ENCODE data around the gene ZBTB37. TPM values are rescaled to one million over a fixed set of nuclear protein-coding genes. Genes with fewer than 3 reads are reported as not detected.
A peak's percentile ranks its signal among the peaks of the same experiment; 100 is the strongest.

Gene ZBTB37, protein sequence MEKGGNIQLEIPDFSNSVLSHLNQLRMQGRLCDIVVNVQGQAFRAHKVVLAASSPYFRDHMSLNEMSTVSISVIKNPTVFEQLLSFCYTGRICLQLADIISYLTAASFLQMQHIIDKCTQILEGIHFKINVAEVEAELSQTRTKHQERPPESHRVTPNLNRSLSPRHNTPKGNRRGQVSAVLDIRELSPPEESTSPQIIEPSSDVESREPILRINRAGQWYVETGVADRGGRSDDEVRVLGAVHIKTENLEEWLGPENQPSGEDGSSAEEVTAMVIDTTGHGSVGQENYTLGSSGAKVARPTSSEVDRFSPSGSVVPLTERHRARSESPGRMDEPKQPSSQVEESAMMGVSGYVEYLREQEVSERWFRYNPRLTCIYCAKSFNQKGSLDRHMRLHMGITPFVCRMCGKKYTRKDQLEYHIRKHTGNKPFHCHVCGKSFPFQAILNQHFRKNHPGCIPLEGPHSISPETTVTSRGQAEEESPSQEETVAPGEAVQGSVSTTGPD
- polyA plus RNA-seq = 1 to 10 TPM in 1 of 2 donors, under 1 TPM in 1; 0.47 to 1.3 TPM

DNA sequence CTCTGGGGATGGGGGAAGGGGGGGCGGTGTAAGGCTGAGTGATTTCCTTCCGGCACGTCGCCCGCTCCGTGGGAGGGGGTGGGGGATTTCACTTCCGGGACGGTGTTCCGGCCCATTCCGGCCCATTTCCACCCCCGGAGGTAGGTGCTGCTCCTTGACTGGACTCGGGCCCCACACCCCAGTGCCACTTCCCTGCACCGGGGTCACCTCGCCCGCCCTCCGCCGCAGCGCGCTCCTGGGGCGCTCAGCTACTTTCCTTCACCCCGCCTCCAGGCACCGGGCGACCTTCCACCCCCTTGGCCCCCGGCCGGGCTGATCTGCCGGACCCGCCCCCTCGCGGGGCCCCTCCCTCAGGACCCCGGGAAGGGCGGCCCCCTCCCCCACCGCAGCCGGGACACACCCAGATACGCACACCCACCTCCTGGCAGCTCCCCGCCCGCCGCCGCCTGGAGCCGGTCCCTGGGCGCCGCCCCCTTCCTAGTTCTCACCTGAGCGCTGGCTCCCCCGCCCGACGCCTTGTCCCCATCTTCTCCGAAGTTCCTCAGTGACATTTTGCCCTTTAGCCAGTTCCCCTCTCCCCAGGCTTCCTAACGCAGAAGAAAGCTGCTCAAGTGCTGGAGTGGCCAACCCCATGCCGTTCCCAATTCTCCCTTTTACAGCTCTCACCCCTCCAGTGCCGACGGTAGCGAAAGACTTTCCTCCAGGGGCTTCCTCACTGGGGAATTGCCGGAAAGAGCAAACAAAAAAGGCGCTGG lies at the start of gene ZBTB37:
ZBTB37 (plus strand) TSS at position 115 of the 755 bp plus-strand sequence. CDS start 1,846 bp downstream, outside the sequence.
- no peaks in the 10 kb centered on the region for H3K4me1 ChIP-seq (ENCODE audit: control insufficient read depth in 2 of 2, insufficient read depth in 2 of 2, low read length in 1 of 2)
- WGBS, 2 donors = 1% methylated on average over 37 to 53 of the region's 53 CpGs
- peaks cover 0 to 3% of the 10 kb centered on the region in 2 donors for H3K36me3 ChIP-seq (ENCODE audit: control insufficient read depth in 2 of 2, insufficient read depth in 2 of 2, low read length in 1 of 2)
- peak within 1 kb of the TSS; percentile 96 to 98 for H3K27ac ChIP-seq (ENCODE audit: low read depth in 2 of 2, low read length in 1 of 2)
- no peaks in the 10 kb centered on the region for H3K9me3 ChIP-seq (ENCODE audit: control insufficient read depth in 2 of 2, insufficient read depth in 1 of 2, low read depth in 1 of 2, low read length in 1 of 2)
- no peaks in the 10 kb centered on the region for H3K27me3 ChIP-seq (ENCODE audit: control insufficient read depth in 1 of 2, insufficient read depth in 2 of 2, low read length in 2 of 2)
- H3K4me3 ChIP-seq (ENCODE audit: low read depth in 1 of 2, low read length in 2 of 2) = peak within 1 kb of the TSS; percentile 83 to 92

DNA sequence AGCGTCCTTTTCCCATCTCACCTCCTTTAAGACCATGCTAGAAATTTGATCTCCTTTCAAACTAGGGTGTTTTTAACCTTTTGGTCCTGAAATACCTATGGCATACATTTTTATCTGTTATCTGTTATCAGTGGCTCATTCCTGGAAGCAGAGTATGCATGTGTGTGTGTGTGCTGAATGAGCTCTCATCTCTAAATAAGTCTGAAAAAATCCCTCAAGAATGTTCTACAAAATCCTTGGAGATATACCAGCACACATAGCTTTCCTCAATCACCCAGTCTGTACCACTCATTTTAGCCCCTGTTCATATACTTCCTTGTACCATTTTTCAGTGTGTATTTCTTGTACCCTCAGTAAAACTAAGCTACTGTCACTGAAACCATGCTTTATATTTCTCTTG lies 49.7 kb upstream of the ZBTB37 start:
- Histone ChIP-seq H3K27me3 (ENCODE audit: control insufficient read depth in 1 of 2, insufficient read depth in 2 of 2, low read length in 2 of 2) (no peaks in the 10 kb centered on the region), H3K27ac (ENCODE audit: low read depth in 2 of 2, low read length in 1 of 2) (no peak overlapping the region), H3K9me3 (ENCODE audit: control insufficient read depth in 2 of 2, insufficient read depth in 1 of 2, low read depth in 1 of 2, low read length in 1 of 2) (no peaks in the 10 kb centered on the region), H3K4me1 (ENCODE audit: control insufficient read depth in 2 of 2, insufficient read depth in 2 of 2, low read length in 1 of 2) (no peaks in the 10 kb centered on the region), H3K4me3 (ENCODE audit: low read depth in 1 of 2, low read length in 2 of 2) (no peak overlapping the region), H3K36me3 (ENCODE audit: control insufficient read depth in 2 of 2, insufficient read depth in 2 of 2, low read length in 1 of 2) (no peaks in the 10 kb centered on the region)
- 90 to 92% methylated on average over 1 of the region's 1 CpG for WGBS, 2 donors

DNA sequence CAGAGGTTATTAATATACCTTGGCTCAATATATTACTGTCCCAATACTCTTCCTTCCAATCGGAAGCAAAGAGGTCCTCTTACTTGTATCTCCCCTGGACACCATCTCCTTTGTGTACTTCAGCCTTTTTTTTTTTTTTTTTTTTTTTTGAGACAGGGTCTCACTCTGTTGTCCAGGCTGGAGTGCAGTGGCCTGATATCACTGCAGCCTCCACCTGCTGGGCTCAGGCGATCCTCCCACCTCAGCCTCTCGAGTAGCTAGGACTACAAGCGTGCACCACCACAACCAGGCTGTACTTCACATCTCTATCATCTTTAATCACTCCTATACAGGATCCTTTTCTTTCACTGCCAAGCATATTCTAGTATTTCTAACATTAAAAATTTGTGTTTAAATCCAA lies 46.5 kb upstream of the ZBTB37 start:
- Histone ChIP-seq H3K27ac (ENCODE audit: low read depth in 2 of 2, low read length in 1 of 2) (no peak overlapping the region), H3K27me3 (ENCODE audit: control insufficient read depth in 1 of 2, insufficient read depth in 2 of 2, low read length in 2 of 2) (no peaks in the 10 kb centered on the region), H3K9me3 (ENCODE audit: control insufficient read depth in 2 of 2, insufficient read depth in 1 of 2, low read depth in 1 of 2, low read length in 1 of 2) (no peaks in the 10 kb centered on the region), H3K36me3 (ENCODE audit: control insufficient read depth in 2 of 2, insufficient read depth in 2 of 2, low read length in 1 of 2) (no peaks in the 10 kb centered on the region), H3K4me1 (ENCODE audit: control insufficient read depth in 2 of 2, insufficient read depth in 2 of 2, low read length in 1 of 2) (no peaks in the 10 kb centered on the region), H3K4me3 (ENCODE audit: low read depth in 1 of 2, low read length in 2 of 2) (no peak overlapping the region)
- WGBS, 2 donors = 96% methylated on average over 4 of the region's 4 CpGs

DNA sequence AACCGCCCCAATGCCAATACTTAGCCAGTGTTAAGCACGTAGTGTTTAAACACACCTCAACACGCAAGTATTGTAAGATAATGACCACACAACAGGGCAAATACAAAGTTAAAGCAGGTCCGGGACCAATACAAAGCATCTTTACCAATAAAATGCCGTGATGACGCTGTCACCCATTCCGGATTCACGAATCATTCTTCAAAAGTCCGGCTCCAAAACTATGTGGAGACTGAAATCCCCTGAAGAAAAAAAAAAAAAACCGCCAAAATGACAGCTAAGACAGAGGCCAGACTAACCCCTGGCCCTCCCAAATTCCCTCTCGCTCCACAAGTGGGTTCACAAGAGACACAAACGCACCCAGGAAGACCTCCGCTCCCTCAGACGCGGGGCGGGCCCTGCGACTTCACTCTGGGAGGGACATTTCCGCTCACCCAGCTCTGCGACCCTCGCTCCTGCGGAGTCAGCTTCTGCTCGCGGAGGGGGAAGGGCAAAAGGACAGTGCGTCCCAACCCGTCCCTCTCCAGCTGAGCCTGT lies 44.3 kb upstream of the ZBTB37 start:
- 0 to 1% methylated on average over 25 of the region's 25 CpGs for WGBS, 2 donors
- Histone ChIP-seq H3K4me3 (ENCODE audit: low read depth in 1 of 2, low read length in 2 of 2) (peak overlapping the region; percentile 71 to 97), H3K27ac (ENCODE audit: low read depth in 2 of 2, low read length in 1 of 2) (peak overlapping the region; percentile 89 to 98), H3K9me3 (ENCODE audit: control insufficient read depth in 2 of 2, insufficient read depth in 1 of 2, low read depth in 1 of 2, low read length in 1 of 2) (no peaks in the 10 kb centered on the region), H3K27me3 (ENCODE audit: control insufficient read depth in 1 of 2, insufficient read depth in 2 of 2, low read length in 2 of 2) (no peaks in the 10 kb centered on the region), H3K36me3 (ENCODE audit: control insufficient read depth in 2 of 2, insufficient read depth in 2 of 2, low read length in 1 of 2) (no peaks in the 10 kb centered on the region), H3K4me1 (ENCODE audit: control insufficient read depth in 2 of 2, insufficient read depth in 2 of 2, low read length in 1 of 2) (no peaks in the 10 kb centered on the region)

DNA sequence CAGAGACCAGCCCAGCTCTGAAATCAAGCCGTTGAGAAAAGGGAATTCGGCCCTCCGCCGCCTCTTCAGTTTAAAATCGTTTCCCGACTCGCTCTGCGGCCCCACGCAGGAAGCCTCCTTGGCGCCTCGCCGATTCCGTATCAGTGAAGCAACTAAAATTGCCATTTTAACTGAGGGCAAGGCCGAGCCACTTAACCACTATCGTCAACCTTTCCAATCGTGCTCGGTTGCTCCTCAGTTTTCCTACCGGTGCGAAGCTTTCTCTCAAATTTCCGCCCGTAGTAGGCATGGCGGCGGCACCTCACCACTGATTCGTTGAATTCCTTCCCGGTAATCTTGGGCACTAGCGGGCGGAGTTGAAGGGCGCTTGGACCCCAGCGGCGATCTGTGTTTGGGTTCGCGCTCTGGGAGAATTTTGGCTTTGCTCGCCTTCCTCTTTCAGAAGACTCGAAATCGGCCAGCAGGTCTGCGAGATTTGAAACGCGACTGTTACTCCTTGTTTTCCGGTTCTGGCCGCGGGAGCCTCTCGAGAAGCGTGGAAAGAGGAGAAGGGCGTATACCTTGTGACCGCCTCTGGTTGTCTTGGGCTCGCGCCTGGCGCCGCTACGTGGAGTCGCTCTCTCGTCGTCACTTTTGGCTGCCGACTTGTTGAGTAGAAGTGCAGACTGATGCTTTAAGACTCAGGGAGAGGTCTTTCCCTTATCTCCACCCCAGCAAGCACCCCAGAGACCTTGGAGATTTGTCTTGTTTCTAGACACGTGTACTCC lies 43.7 kb upstream of the ZBTB37 start, which contains the start of the genes CENPL and DARS2:
CENPL (minus strand) TSS at position 569 of the 767 bp plus-strand sequence. CDS start 13,584 bp downstream, outside the sequence.
DARS2 (plus strand) TSS at position 359 of the 767 bp plus-strand sequence. CDS start 557 bp downstream, outside the sequence.
- 0% methylated on average over 55 of the region's 55 CpGs for WGBS, 2 donors

DNA sequence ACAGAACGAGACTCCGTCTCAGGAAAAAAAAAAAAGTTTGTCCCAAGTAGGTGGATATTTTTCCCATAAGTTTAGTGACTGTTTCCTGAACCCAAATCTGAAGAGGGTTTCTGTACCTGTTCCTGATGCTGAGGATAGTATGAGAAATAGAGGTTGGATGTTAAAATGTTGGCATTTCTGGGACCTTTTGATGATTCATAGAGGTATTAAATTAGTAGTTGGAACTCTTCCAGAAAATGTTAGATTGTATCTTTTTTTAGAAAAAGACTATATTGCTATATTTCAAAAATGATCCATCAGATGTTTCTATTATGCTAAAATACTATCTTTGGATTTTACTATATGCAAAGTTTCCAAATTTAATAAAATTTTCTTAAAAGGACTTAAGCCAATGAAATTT lies 40.6 kb upstream of the ZBTB37 start:
- no peaks in the 10 kb centered on the region for H3K27me3 ChIP-seq (ENCODE audit: control insufficient read depth in 1 of 2, insufficient read depth in 2 of 2, low read length in 2 of 2)
- H3K4me3 ChIP-seq (ENCODE audit: low read depth in 1 of 2, low read length in 2 of 2) = no peak overlapping the region
- WGBS, 2 donors = 87 to 89% methylated on average over 2 of the region's 2 CpGs
- no peaks in the 10 kb centered on the region for H3K9me3 ChIP-seq (ENCODE audit: control insufficient read depth in 2 of 2, insufficient read depth in 1 of 2, low read depth in 1 of 2, low read length in 1 of 2)
- H3K36me3 ChIP-seq (ENCODE audit: control insufficient read depth in 2 of 2, insufficient read depth in 2 of 2, low read length in 1 of 2) = no peaks in the 10 kb centered on the region
- H3K4me1 ChIP-seq (ENCODE audit: control insufficient read depth in 2 of 2, insufficient read depth in 2 of 2, low read length in 1 of 2) = no peaks in the 10 kb centered on the region
- H3K27ac ChIP-seq (ENCODE audit: low read depth in 2 of 2, low read length in 1 of 2) = no peak overlapping the region

More for the DNA sequence above, 43.7 kb upstream of the ZBTB37 start, which contains the start of the genes CENPL and DARS2:
- no peaks in the 10 kb centered on the region for H3K9me3 ChIP-seq (ENCODE audit: control insufficient read depth in 2 of 2, insufficient read depth in 1 of 2, low read depth in 1 of 2, low read length in 1 of 2)
- peak within 1 kb of the TSS; percentile 89 to 98 for H3K27ac ChIP-seq (ENCODE audit: low read depth in 2 of 2, low read length in 1 of 2)
- peak within 1 kb of the TSS; percentile 71 to 97 for H3K4me3 ChIP-seq (ENCODE audit: low read depth in 1 of 2, low read length in 2 of 2)
- H3K4me1 ChIP-seq (ENCODE audit: control insufficient read depth in 2 of 2, insufficient read depth in 2 of 2, low read length in 1 of 2) = no peaks in the 10 kb centered on the region
- H3K27me3 ChIP-seq (ENCODE audit: control insufficient read depth in 1 of 2, insufficient read depth in 2 of 2, low read length in 2 of 2) = no peaks in the 10 kb centered on the region
- H3K36me3 ChIP-seq (ENCODE audit: control insufficient read depth in 2 of 2, insufficient read depth in 2 of 2, low read length in 1 of 2) = no peaks in the 10 kb centered on the region

DNA sequence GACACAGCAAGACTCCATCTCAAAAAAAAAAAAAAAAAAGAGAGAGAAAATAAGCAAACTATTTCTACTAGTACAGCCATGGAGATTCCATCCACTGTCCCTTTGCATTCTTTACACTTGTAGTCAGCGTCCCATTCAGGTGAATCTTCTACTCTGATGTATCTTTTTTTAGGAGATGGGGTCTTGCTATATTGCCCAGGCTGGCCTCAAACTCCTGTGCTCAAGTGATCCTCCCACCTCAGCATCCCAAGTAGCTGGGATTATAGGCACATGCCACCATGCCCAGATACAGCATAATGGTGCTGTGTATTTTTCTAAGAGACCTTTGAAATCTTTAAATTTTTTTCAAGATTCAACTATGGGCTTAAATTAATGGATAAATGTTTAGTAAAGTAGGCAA lies 35.4 kb upstream of the ZBTB37 start:
- Histone ChIP-seq H3K4me1 (ENCODE audit: control insufficient read depth in 2 of 2, insufficient read depth in 2 of 2, low read length in 1 of 2) (no peaks in the 10 kb centered on the region), H3K9me3 (ENCODE audit: control insufficient read depth in 2 of 2, insufficient read depth in 1 of 2, low read depth in 1 of 2, low read length in 1 of 2) (no peaks in the 10 kb centered on the region), H3K4me3 (ENCODE audit: low read depth in 1 of 2, low read length in 2 of 2) (no peak overlapping the region), H3K27ac (ENCODE audit: low read depth in 2 of 2, low read length in 1 of 2) (no peak overlapping the region), H3K36me3 (ENCODE audit: control insufficient read depth in 2 of 2, insufficient read depth in 2 of 2, low read length in 1 of 2) (peaks cover 0 to under 1% of the 10 kb centered on the region in 2 donors), H3K27me3 (ENCODE audit: control insufficient read depth in 1 of 2, insufficient read depth in 2 of 2, low read length in 2 of 2) (no peaks in the 10 kb centered on the region)
- WGBS, 2 donors = 95 to 100% methylated on average over 1 of the region's 1 CpG

DNA sequence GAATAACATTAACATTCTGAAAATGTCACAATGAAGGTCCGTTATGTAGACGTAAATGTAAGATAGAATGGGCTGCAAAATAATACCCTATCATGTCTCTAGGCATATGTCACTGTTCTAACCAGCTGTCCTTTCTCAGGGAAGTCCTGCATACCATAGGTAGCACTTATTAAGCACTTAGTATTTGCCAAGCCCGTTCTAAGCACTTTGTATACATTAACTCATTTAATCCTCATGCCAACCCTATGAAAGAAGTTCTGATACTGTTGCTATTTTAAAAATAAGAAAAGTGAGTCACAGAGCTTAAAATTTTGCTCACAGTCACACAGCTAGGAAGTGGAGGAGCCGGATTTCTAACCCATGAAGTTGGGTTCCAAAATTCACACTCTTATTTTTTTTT lies 16.1 kb upstream of the ZBTB37 start:
- no peak overlapping the region for H3K27ac ChIP-seq (ENCODE audit: low read depth in 2 of 2, low read length in 1 of 2)
- no peaks in the 10 kb centered on the region for H3K36me3 ChIP-seq (ENCODE audit: control insufficient read depth in 2 of 2, insufficient read depth in 2 of 2, low read length in 1 of 2)
- H3K4me3 ChIP-seq (ENCODE audit: low read depth in 1 of 2, low read length in 2 of 2) = no peak overlapping the region
- no peaks in the 10 kb centered on the region for H3K9me3 ChIP-seq (ENCODE audit: control insufficient read depth in 2 of 2, insufficient read depth in 1 of 2, low read depth in 1 of 2, low read length in 1 of 2)
- no peaks in the 10 kb centered on the region for H3K4me1 ChIP-seq (ENCODE audit: control insufficient read depth in 2 of 2, insufficient read depth in 2 of 2, low read length in 1 of 2)
- no peaks in the 10 kb centered on the region for H3K27me3 ChIP-seq (ENCODE audit: control insufficient read depth in 1 of 2, insufficient read depth in 2 of 2, low read length in 2 of 2)
- WGBS, 2 donors = 71 to 75% methylated on average over 4 of the region's 4 CpGs

DNA sequence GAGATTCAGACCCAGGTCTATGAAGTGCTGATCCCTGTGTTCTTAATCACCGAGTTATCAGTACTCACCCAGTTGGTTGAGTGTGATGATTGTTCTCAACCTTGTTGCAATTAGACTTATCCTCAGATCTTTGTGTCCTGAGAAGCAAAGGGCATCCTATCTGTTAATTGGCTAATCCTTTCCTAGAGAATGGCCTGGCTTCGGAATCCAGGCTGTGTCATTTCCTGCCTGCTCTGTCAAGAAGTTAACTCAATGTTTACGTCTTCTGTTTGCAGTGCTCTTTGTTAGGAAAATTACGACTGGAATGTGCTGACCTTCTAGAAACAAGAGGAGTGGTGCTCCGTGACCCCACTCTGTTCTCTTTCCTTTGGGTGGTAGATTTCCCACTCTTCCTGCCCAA lies 15.1 kb upstream of the ZBTB37 start:
- Histone ChIP-seq H3K36me3 (ENCODE audit: control insufficient read depth in 2 of 2, insufficient read depth in 2 of 2, low read length in 1 of 2) (peaks cover 3% of the 10 kb centered on the region in 2 donors), H3K27ac (ENCODE audit: low read depth in 2 of 2, low read length in 1 of 2) (peak overlapping the region in 1 of 2 donors; percentile 41), H3K9me3 (ENCODE audit: control insufficient read depth in 2 of 2, insufficient read depth in 1 of 2, low read depth in 1 of 2, low read length in 1 of 2) (no peaks in the 10 kb centered on the region), H3K4me3 (ENCODE audit: low read depth in 1 of 2, low read length in 2 of 2) (no peak overlapping the region), H3K4me1 (ENCODE audit: control insufficient read depth in 2 of 2, insufficient read depth in 2 of 2, low read length in 1 of 2) (no peaks in the 10 kb centered on the region), H3K27me3 (ENCODE audit: control insufficient read depth in 1 of 2, insufficient read depth in 2 of 2, low read length in 2 of 2) (no peaks in the 10 kb centered on the region)
- WGBS, 2 donors = 59 to 62% methylated on average over 5 of the region's 5 CpGs
